Stimulated activated naive CD4-positive, alpha-beta T cell treated with Interleukin-2 at 50 U/mL for 16 hours (primary cell): ENCODE measurements around the gene TRMU.

Experiments
- DNase-seq: peaks from one replicate; lab custom pipeline; 2025; lab: John Stamatoyannopoulos, UW

The TRMU gene

DNA sequence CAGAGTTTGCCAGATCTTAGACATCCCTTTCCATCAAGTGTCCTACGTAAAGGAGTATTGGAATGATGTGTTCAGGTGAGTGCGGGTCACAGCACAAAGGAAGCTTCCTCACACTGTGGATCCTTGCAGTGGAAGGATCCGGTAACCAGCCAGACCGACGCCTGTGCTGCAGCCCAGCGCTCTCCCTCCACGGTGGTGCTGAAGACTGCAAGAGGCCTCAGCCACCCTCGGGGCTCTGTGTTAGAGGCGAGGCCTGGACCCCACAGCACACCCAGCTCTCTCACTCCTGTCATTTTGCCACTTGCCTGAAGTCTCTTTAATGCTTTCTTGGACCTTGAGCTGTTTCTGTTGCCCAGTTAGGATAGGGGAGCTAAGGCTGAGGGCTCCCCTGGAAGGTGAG is 2.4 kb downstream of the TRMU start:
- no peak for DNase-seq

GRCh38 chr22:46338636-46339035 is 3.1 kb downstream of the TRMU start:
- no peak for DNase-seq

DNA sequence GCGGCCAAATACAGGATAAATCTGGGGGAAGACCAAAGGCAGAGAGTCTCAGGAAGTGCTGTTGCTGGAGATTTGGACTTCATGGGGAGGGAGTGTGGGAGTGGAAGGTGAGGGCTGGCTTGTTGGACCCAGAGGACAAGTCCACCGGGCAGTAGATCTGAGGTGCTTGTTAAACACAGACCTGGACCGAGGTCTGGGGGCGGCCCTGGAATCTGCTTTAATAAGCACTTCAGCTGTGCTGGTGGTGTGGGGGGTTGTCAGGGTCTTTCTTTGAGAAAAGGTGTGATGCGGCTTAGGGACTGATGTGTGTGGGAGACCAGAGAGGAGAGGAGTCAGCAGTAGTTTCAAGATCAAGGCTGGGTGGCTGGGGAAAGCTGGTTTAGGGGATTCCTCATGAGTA is 4.4 kb downstream of the TRMU start:
- no peak for DNase-seq

- DNase-seq = no peak
Measured at GRCh38 chr22:46340676-46341075, 5.2 kb downstream of the TRMU start.

DNA sequence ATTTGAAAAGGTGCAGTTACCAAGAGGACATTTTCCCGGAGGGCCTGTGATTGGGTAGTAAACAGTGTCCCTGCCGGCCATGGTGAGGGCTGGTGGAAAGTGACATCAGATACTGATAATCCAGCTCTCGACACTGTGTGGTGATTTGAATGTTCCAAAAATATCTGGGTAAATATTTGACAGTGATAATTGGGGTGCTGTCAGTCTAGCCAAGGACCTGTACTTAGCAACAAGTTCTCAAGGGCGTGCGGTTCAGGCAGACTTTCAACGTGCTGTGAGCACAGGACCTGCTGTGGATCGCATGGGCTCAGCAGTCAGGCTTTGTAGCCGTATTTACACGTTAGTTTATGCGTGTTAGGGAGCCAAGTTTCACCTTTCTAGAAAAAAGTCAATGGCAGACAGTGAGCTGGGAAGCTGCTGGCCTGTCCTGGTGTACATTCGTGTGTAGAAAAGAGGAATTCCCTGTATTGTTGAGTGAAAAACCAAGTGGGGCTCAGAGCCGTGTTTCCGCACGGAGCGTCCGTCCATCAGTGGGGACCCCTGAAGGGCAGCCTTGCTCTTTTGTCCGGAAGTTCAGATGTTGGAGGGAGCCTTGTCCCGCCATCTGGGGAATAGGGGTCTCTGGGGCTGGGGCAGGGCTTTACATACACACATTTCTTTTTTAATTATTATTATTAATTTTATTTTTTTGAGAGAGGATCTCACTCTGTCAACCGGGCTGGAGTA is 11.3 kb downstream of the TRMU start:
- DNase-seq = no peak

DNA sequence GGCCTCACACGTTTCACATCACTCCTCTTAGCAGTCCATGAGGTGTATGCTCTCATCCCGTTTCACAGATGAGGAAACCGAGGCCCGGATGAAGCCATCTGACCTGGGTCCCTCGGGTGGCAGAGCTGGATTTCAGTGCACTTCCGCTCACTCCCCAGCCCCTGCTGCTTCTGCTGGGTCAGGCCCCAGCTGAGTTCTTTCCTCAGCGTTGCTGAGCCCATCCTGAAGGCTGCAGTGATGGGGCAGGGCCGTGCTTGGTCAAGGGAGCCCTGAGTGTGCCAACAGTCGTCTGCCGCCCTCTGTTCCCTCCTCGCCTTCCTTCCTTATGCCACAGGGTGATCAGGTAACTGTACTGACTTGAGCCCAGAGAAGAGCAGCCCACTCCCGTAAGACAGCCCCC is 12.1 kb downstream of the TRMU start:
- no peak for DNase-seq

DNA sequence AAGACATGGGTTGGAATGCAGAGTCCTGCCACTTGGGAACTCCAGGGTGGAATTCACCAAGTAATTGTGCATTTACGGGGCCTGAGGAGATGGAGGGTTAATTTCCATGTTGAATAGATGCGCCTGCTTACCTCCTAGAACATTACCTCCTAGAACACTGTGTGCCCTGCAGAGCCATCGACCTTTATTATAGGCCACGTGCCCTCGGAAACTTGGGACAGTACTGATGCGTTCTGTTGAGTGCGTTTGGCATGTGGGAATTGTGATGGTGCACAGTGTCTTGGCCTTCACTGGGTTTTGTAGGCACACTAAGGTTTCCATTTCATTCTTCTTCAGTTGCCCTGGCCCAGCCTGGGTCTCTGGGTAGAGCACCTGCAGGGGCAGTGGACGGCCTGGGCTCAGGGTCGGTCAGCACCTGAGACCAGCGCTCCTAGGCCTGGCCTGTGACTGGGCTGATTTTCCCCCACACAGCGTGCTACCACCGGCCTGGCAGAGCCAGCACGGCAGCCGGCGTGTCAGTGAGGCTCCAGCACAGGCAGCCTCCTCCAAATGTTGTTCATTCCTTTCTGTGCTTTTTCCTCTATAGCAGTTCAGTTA is 12.7 kb downstream of the TRMU start:
- DNase-seq = no peak

GRCh38 chr22:46349238-46349637 is 13.7 kb downstream of the TRMU start:
- DNase-seq = no peak

GRCh38 chr22:46349681-46350080 is 14.2 kb downstream of the TRMU start:
- DNase-seq = no peak

- no peak for DNase-seq
Measured at GRCh38 chr22:46350121-46350520, 14.6 kb downstream of the TRMU start.

DNA sequence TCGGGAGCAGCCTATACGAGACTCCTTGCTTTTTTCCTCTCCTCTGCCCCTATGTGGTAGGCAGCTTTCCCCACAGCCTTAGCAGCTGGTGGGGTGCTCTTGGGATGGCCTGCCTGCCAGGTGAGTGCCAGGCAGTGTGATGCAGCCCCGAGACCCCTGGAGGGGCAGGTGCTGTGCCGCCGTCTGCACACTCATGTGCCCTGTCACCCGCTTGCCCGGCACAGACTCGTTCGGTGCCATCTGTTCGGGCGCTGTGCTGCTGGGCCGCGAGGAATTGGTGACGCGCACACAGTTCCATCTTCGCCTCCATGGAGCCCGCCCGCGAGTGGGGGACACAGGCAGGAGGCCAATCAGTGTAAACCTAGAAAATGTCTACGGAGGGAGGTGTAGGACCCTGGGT is 15.1 kb downstream of the TRMU start:
- no peak for DNase-seq

DNA sequence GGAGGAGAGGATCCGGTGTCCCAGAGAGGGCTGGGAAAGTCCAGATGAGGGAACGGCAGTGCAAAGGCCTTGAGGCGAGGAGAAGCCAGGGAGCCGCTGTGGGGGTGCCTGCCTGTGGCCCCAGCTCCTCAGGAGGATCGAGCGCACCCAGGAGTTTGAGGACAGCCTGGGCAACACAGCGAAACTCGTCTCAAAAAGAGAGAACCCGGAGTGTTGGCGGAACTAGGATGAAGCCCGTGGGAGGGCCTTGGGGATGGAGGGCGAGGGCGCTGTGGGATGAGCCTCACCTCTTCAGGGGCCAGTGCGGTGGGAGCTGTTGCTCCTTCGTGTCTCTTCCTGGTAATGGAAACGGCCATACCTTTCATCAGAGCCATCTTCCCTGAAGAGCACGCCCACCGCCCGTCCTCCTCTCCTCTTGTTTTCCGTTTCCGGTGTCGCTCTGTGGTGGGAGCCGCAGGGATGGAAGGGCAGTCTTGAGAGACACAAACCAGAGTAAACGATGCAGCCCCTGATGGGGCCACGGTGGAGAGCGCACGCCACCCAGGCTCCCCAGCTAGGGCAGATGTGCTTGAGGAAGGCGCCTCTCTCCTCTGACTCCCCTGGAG is 15.7 kb downstream of the TRMU start:
- DNase-seq = no peak

GRCh38 chr22:46351767-46352166 is 16.3 kb downstream of the TRMU start:
- DNase-seq = no peak

DNA sequence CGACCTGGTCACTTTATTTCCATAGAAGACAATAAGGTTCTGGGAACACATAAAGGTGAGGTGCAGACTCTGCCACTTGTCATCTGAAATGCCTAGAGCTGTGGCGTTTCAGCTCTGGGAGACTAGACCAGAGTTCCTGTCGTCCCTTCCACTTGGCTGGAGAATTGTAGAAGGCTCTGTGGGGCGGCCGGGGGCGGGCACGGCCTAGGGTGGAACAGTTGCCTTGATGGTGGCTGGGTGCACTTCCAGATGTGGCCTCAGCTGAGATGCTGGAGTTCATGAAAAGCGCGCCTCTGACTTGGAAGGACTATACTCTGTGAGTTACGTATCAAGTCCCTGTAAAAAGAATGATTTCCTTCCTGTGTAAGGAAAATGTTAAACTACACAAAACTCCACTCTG is 16.8 kb downstream of the TRMU start:
- DNase-seq = no peak

DNA sequence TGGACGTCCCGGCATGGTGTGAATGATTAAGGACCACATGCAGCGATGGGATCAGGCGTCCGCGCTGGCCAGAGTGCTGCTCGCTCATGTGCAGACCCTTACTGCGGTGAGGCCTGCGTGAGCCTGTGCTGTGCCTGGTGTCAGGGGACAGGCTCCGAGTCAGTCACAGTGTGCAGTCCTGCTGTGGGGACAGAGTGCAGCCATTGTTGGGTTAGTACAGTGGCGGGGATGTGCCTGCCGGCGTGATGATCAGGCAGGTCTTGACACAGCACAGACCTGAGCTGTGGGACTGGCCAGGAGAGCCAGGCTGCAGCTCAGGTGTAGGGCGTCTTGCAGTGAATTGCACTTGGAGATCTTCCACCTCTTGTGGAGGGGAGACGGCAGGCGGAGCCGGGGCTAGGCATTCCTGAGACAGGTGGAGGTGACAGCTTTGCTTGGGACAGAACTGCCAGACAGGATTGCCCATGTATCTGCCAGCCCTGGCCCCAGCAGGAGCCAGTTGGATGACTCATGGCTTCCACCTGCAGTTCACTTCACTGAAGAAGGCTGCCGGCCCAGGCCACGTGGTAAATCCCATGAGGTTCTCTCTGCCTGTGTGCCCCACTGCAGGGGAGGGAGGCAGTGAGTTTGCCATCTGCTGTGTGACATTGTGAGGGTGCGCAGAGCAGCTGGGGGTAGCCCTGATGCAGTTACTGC is 17.3 kb downstream of the TRMU start:
- DNase-seq = no peak

DNA sequence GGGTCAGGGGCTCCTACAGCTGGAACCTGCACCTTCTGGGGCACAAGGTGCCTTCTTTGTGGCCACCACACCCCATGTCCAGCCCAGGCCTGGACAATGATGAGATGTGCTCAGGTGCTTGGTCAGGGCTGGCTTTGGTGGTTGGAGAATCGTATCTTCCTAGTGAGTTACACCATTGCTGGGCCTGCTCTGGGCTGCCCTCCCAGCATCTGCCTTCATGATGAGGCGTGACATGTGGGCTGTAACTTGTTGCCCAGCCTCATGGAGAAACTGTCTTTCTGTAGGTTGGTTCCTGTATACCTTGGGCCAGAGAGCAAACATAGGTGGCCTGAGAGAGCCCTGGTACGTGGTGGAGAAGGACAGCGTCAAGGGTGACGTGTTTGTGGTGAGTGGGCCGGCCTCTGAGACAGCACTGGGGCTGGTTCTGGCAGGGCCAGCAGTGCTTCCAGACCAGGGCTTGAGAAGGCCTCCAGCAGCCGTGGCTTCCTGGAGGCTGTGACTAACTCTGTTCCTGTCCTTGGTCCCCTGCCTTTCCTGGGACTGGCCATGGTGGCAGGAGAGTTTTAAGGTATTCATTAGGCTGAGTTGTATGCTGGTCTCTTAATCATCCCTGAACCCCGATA is 18.1 kb downstream of the TRMU start:
- DNase-seq = no peak

DNA sequence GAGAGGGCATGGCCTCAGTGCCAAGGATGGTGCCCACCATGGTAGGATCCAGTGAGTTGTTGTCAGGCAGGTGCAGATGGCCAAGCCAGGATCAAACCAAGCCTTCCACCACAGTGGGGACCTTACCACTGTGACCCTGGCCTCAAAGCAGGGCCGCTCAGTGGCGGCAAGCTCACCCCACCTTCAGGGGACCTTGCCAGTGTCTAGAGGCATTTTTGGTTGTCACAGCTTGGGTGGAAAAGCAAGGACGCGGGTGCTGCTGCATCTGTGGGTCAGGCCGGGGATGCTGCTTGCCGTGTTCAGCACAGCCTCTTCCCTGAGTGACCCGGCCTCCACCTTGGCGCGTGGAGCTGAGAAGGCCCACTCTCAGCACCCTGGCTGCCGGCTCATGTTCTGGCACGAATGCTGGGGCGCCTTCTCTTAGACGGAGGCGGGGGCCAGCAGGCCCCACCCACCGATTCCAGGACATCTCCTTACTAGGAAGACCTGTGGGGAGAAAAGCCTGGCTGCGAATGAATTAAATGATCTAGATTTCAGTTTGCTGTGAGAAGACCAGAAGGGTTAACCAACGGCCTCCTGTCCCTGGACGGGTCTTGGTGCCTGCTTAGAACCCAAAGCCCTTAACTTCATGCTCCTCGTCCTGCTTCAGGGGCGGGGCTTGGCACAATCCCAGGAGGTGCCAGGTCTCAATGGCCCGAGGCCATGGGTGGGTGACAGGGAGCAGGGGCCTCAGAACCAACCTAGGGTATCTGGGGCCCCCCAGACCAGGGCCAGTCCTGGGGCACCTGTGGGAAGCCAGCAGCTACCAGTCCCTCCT is 18.9 kb downstream of the TRMU start:
- no peak for DNase-seq

DNA sequence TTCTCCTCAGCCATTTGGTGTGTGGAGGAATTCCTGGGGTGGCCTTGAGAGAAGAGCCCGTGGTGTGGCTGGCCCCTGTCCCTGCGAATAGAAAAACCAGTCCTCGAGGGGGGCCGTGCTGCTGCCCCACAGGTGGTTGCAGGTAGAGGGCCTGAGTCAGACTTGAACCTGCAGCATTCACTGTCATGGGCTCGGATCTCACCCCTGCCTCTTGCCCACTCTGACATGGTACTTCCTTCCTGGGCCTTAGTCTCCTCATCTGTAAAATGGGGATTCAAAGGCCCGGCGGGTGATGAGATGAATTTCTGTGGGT is 19.4 kb downstream of the TRMU start:
- DNase-seq = no peak

DNA sequence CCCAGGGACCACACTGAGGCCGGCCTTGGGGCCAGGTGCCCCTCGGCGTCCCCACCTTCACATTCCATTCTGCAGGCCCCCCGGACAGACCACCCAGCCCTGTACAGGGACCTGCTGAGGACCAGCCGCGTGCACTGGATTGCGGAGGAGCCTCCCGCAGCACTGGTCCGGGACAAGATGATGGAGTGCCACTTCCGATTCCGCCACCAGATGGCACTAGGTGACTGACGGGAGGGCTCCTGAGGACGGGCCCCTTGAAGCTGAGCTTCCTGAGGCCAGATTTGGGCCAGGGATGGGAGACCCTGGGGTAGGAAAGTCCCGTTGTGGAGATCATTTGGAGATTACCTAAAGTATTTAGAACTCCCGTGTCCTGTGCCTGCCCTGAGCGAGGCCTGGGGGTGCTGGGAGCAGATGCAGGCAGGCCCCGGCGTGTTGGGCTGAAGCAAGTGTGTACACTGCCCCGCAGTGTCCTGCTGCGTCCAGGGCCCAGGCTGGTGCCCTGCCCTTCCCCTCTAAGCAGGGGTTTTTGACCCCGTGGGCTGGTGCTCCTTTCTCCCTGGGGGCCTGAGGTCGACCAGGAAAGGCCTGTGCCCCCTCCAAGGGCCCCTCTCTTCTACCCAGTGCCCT is 20.0 kb downstream of the TRMU start:
- peak; percentile 21 for DNase-seq

- DNase-seq = no peak
Measured at GRCh38 chr22:46355996-46356471, 20.5 kb downstream of the TRMU start.
